ENCODE results near the gene PPP1R1C. TPM values are rescaled to one million over a fixed set of nuclear protein-coding genes. Genes with fewer than 3 reads are reported as not detected.
"Not testable (repeated sequence)": the region's sequence is repeated elsewhere in the genome, so short reads cannot be mapped to it uniquely, and the experiment has no call there.

Gene PPP1R1C
- total RNA-seq, 1 donor from 2014 or later = 8.8 TPM

DNA sequence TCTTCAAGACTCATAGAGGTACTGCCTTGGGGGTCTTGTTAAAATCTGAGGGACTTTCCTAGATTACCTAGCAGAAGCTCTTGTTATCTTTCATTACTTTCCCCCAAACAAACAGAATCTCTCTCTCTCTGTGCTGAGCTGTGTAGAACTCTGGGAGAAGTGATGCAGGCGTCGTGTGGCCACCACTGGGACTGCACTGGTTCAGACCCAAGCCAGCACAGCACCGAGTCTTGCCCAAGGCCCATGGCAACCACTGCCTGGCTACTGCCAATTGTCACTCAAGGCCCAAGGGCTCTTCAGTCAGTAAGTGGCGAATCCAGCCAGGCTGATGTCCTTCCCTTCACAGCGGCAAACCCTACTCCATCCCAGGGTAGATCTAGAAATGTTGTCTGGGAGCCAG is 28.6 kb downstream of the PPP1R1C start:
- no peak for DNase-seq (ENCODE audit: low spot score)

DNA sequence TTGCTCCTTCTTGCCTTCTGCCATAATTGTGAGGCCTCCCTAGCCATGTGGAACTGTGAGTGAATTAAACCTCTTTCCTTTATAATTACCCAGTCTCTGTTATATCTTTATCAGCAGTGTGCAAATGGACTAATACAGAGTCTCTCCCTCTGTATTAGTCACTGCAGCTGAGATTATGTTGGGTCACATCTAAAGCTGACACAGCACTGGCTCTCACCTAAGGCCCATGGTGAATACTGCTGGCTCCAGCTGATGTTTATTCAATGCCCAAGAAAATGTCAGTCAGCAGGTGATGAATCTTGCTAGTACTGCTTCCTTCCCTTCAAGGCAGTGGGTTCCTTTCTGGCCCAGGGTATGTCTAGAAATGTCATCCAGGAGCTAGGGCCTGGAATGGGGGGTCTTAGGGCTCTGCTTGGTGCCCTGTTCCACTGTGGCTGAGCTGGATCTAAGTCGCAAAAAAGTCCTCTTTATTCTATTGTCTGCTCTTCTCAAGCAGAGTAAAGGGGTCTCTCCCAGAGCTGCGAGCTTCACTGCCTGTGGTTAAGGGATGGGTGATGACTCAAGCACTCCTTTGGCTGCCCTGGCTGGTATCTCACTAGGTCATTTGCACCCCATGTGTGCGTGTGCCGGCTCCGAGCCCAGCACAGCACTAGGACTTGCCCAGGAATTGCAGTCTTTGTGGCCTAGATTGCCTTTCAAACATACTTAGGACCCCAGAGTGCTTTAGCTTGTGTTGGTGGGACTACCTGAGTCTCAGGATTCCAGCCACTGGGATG is 29.9 kb downstream of the PPP1R1C start:
- DNase-seq (ENCODE audit: low spot score) = no peak

DNA sequence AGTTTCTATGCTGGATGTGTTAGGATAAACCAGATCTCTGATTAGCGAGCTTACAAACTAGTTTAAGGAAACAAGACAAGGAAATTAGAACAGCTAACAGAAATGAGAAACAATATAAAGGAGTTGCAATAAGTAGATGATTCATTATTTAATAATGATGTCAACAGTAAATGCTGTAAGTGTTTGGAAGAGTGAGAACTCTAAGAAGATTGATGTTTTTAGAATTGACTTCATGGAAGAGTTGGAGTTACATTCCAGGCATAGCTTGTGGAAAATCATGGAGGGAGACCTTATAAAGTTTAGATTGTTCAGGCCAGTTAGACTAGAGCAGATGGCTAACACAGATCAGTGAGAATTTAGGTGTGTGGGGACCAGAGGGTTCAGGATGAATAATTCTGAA is 32.6 kb downstream of the PPP1R1C start:
- no peak for DNase-seq (ENCODE audit: low spot score)

- no peak for DNase-seq (ENCODE audit: low spot score)
These were observed 34.1 kb downstream of the PPP1R1C start for GRCh38 chr2:182019731-182020130.

DNA sequence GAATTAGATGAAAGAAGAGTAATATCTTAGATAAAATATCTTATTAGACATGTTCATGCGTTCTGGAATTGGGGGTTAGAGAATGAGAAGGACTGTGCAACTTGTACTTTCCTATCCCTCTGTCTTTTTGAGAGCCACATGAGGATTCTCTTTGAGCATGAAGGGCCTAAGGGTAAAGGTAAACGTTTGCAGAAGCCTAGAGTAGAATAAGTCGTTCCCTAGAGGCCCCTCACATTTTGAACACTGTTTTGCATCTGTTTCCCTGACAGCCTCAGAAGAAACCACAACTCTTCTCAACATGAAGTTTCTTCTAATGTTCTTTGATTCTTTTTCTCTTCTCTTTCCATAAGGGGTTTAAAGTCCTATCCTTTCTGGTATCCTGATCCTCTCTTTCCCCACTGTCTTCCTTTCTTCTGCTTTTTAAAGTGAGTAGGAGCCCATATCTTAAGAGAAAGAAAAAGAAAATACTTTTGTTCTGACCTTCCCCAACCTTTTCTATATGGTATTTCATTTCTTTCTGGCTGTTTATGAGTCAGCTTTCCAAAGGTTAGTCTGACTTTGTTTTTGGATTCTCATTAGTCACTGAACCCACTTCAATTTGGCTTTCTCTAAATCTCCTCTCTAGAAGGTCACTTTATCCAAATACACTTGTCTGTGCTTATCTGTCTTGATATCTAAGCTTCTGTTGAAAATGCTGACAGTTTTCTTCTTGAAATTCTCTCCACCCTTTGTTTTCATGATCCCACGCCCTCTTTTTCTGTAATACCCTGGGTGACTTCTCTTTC is 34.8 kb downstream of the PPP1R1C start:
- DNase-seq (ENCODE audit: low spot score) = no peak

DNA sequence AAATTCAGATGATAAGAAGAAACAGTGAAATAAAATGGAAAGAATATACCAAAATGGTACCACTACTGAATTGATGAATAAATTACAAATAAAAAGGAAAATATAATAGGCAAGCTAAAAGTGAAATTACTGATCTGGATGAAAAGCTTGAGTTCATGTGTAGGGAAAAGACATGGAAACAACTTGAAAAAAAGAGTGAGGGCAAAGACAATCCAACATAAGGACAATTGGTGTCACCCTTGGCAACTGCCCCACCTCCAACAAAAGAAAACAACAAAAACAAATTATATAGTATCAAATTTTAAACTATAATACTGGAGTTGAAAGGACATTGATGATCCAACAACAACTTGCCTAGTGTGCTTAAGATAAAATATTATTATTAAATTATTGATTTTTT is 37.6 kb downstream of the PPP1R1C start:
- DNase-seq (ENCODE audit: low spot score) = no peak

DNA sequence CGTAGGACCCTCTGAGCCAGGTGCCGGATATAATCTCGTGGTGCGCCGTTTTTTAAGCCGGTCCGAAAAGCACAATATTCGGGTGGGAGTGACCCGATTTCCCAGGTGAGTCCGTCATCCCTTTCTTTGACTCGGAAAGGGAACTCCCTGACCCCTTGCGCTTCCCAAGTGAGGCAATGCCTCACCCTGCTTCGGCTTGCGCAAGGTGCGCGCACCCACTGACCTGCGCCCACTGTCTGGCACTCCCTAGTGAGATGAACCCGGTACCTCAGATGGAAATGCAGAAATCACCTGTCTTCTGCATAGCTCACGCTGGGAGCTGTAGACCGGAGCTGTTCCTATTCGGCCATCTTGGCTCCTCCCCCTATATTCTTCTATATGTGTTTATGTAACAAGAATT is 45.2 kb downstream of the PPP1R1C start:
- DNase-seq (ENCODE audit: low spot score) = not testable (repeated sequence)

DNA sequence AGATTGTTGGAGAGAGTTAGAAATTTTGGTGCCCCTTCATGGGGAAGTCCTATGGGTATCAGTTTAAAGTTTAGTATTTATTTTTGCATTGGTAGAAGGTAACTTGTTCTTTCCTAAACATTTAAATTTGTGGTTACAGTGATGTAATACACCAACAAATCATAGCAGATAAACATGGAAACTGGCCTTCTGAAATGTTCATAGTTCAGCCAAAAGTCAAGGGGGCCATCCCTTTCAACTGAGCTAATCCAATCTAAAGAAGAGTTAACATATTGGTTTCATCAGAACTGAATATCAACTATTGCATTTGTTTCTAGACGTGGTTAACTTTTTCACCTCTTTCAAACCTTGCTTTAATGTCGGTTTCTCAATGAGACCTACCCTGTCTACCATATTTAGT is 46.3 kb downstream of the PPP1R1C start:
- no peak for DNase-seq (ENCODE audit: low spot score)

DNA sequence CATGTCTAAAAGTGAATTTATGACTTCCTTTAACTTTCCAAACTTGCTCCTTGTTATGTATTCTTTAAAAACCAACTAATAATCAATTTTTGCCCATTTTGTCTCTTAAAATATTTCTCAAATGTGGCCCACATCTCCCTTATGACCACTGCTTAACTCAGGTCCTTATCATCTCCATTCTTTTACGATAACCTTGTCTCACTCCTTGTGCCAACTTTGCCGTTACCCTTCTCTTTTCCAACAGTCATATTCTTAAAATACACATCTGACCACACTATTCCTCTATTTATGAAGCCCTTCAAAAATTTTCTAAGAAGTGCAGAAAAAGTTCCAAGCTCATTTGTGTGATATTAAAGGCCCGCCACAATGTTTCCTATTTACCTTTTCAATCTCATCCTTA is 47.8 kb downstream of the PPP1R1C start:
- no peak for DNase-seq (ENCODE audit: low spot score)

DNA sequence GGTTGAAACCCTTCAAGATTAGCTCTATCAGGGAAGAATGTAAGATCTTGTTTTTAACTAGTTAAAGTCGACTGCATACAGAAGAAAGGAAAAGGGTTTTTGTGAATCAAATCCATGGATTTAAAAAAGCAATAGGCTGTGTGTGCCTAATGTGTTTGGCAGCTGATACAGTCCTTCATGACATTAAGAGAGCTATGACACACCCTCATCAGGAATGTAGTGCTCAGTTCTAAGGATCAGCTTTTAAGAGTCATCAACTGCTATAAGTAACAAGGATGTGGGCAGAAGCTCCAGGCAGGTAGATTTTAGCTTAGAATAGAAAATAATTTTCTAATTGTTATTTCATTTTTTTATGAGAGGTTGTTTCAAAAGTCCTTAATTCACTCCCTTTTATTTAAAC is 52.9 kb downstream of the PPP1R1C start:
- no peak for DNase-seq (ENCODE audit: low spot score)

GRCh38 chr2:182043021-182043420 is 57.4 kb downstream of the PPP1R1C start:
- DNase-seq (ENCODE audit: low spot score) = no peak

GRCh38 chr2:182043861-182044260 is 58.2 kb downstream of the PPP1R1C start:
- no peak for DNase-seq (ENCODE audit: low spot score)

DNA sequence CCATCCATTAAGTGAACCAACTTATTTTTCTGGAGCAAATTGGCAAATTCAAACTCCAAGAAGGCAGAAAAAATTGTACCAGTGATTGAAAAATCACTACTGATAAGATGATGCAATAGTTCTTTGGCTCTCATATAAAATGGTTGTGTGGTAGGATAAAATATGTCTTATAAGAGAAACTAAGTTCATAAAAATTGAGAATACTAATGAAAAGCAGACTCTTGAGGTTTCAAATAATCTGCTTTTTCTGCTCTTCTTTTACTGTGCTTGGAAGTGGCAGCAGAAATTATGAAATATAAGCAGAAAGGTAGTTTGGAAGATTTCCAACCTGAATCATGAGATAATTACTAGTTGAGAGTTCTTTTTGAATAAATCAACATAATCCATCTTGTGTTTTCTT is 61.9 kb downstream of the PPP1R1C start:
- no peak for DNase-seq (ENCODE audit: low spot score)

- no peak for DNase-seq (ENCODE audit: low spot score)
These were observed 62.4 kb downstream of the PPP1R1C start for GRCh38 chr2:182048088-182048487.

DNA sequence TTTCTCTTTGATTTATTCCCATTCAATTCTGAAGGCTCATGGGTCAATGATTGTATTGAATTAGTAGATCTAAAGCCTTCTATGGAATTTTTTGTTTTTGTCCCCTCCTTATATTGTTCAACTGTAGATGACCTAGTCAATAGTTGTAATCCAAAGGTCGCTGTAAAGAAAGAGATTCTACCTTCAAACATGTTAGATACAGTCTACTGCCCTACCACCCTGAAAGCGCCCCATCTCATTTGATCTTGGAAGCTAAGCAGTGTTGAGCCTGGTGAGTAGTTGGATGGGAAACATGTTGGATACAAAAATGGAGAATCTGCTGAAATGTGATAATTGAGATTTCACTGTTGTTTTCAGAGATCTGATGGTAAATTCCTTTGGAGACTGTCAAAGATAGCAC is 63.0 kb downstream of the PPP1R1C start:
- DNase-seq (ENCODE audit: low spot score) = no peak

DNA sequence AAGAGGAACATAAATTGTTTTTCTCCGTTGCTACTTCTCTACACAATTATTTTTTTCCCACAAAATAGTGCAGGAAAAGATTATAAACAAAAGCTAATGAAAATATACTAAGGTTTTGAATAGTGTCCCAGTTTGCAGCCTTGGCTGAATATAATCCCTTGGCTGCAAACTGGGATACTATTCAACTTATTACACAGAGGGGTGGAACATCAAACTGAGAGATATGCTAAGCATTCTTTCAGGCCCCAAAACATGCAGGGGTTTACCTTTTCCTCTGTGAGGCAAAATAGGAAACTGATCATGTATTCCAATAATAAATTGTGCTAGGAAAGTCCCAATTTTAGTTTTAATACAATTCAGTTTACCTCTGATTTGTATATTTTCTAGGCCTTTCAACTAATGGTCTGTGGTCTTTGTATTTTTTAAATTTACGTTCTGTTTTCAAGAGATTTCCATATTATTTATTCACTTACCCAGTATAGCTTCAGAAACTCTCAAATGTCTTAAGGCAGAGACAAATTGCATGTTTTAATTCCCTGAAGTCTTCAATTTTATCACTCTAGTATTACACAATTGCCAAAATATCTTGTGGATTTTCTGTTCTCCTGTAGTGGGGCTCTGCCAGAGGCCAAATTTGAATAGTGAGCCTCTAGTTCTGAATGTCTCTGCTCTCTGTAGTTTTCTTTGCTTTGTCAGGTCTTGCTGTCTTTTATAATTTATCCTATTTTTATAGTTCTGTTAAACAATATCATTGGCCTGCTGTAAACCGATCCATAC is 63.9 kb downstream of the PPP1R1C start:
- no peak for DNase-seq (ENCODE audit: low spot score)

DNA sequence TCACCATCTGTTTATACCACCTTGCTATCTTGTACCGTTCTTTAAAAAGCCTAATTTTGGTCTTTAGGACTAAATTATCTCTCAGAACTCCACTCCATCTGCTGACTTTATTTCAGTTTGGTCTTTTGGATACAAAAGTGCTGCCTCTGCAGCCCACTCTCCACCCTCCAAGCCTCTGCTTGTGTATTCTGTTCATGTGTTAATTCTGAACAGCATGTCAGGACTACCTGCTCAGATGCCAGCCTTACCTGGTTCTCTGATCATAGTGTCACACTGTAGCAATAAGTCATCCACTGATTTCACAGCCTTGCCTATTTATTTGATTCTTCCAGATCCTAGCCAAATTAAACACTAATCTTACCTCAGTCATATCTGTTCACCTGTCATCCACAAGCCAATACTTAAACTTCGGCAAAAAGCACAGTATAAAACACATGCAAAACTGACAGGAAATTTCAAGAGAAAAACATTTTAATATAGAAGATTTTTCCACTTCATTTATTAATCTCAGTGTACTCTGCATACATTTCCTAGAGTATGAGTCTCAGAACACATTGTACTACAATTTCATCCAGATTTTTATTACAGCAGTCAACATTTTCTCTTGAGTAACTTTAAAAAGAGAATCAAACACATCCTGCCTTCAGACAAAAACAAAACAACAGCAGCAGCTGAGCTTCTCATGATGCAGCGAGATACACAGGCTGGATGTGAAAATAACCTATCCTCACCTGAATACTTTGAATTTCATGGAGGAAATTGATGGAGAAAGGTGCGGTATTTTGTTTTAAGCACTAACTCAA is 64.9 kb downstream of the PPP1R1C start:
- no peak for DNase-seq (ENCODE audit: low spot score)

- no peak for DNase-seq (ENCODE audit: low spot score)
These were observed 70.3 kb downstream of the PPP1R1C start for GRCh38 chr2:182055993-182056392.

DNA sequence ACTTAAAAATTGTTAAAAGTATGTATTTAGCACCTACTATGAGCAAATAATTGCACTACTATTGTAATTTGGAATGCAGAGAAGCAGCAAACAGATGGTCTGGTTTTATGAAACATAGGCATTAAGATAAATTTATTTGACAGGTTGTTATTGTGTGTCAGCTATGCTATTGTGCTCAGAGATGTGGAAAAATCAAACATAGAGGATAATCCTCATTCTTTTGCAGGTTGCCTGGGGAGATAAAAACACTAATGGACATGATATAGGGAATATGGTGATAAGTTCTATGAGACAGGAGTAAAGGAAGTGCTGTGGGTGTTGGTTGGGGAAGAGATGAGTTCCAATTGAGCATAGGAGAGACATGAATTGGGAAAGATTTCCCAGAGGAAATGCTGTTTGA is 71.3 kb downstream of the PPP1R1C start:
- DNase-seq (ENCODE audit: low spot score) = no peak

DNA sequence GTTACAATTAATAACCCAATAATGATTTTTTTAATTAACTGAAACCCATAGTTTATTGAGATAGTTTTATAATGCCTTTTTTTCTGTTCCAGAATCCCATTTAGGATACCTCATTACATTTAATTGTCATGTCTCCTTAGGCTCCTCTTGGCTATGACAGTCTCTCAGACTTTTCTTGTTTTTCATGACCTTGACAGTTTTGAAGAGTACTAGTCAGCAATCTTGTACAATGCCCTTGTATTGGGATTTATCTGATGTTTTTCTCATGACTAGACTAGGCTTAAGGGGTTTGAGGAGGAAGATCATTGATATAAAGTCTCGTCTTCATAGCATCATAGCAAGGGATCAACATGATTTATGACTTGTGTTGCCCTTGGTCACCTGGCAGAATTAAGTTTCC is 72.4 kb downstream of the PPP1R1C start:
- no peak for DNase-seq (ENCODE audit: low spot score)

DNA sequence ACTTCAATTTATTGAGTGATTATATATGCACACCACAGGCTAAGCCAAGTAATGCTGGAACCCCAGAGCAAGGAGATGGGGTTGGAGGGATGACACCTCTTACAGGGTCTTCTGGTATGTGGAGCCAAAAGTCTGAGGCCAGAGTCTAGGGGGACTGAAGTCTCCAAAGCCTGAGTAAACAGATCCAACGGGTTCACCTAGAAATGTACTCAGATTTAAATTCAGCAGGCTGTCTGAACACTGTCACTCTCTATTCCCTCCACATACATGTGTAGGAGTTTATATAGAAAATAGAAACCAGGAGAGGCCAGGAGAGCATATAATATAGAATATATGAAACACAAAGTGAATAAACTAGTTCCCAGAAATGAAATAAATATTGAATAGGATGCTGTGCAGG is 76.1 kb downstream of the PPP1R1C start:
- DNase-seq (ENCODE audit: low spot score) = no peak
